ENCODE measurements around the gene GRPEL1. TPM values are rescaled to one million over a fixed set of nuclear protein-coding genes. Genes with fewer than 3 reads are reported as not detected.

The GRPEL1 gene
- total RNA-seq, 1 experiment from 2014 or later, result 74.5 TPM

GRCh38 chr4:7108046-7108625 is 40.3 kb upstream of the GRPEL1 start:
- no peaks in the 10 kb centered on the region for H3K79me2 ChIP-seq (ENCODE audit: low read length)
- BruUV-seq (replicated peaks), result no TSS peak
- H3K9me2 ChIP-seq (replicated peaks; ENCODE audit: low read length), result no peaks in the 10 kb centered on the region
- intact Hi-C loops (cut with micrococcal nuclease), result no loop called here
- no peak overlapping the region for H3K4me3 ChIP-seq (ENCODE audit: low read length)
- H3K27me3 ChIP-seq (ENCODE audit: low read length), result no peaks in the 10 kb centered on the region
- H4K20me1 ChIP-seq (ENCODE audit: low read length), result no peaks in the 10 kb centered on the region
- TF ChIP-seq EZH2 (IDR thresholded peaks at IDR 0.05; ENCODE audit: low read length, unreplicated experiment) (no peak), CTCF (conservative IDR thresholded peaks at IDR 0.05; ENCODE audit: low read depth, low read length) (no peak), EZH2phosphoT487 (IDR thresholded peaks at IDR 0.05; ENCODE audit: borderline replicate concordance, low read length) (no peak)
- no peak overlapping the region for H3K9ac ChIP-seq (ENCODE audit: low read length)
- no peak overlapping the region for H3K4me2 ChIP-seq (ENCODE audit: low read length)
- peaks cover 4% of the 10 kb centered on the region; the same call in 1 of the 2 replicates for H3K4me1 ChIP-seq (ENCODE audit: insufficient read depth, low read length)
- H3K9me3 ChIP-seq (ENCODE audit: low read length), result no peaks in the 10 kb centered on the region
- H2AFZ ChIP-seq (ENCODE audit: low read length), result no peak overlapping the region
- POLR2A ChIA-PET (ENCODE audit: unreplicated experiment), result no interaction called here
- no peak for ATAC-seq
- H3K27ac ChIP-seq (ENCODE audit: low read length), result no peak overlapping the region
- DNase-seq, result no peak
- no peaks in the 10 kb centered on the region for H3F3A ChIP-seq (ENCODE audit: low read length, unreplicated experiment)
- CTCF ChIA-PET, result no interaction called here
- no peaks in the 10 kb centered on the region for H3K36me3 ChIP-seq (ENCODE audit: low read depth, low read length)

GRCh38 chr4:7107166-7107905 is 39.5 kb upstream of the GRPEL1 start:
- no peak for ATAC-seq
- no peaks in the 10 kb centered on the region for H3K9me3 ChIP-seq (ENCODE audit: low read length)
- H3K9ac ChIP-seq (ENCODE audit: low read length), result no peak overlapping the region
- no peaks in the 10 kb centered on the region for H4K20me1 ChIP-seq (ENCODE audit: low read length)
- BruUV-seq (replicated peaks), result no TSS peak
- no peaks in the 10 kb centered on the region for H3K36me3 ChIP-seq (ENCODE audit: low read depth, low read length)
- no peaks in the 10 kb centered on the region for H3F3A ChIP-seq (ENCODE audit: low read length, unreplicated experiment)
- no peak overlapping the region for H2AFZ ChIP-seq (ENCODE audit: low read length)
- intact Hi-C loops (cut with micrococcal nuclease), result no loop called here
- no peak overlapping the region for H3K27ac ChIP-seq (ENCODE audit: low read length)
- H3K79me2 ChIP-seq (ENCODE audit: low read length), result no peaks in the 10 kb centered on the region
- no peak for DNase-seq
- no peak for TF ChIP-seq CTCF (conservative IDR thresholded peaks at IDR 0.05; ENCODE audit: low read depth, low read length)
- no peak for TF ChIP-seq EZH2phosphoT487 (IDR thresholded peaks at IDR 0.05; ENCODE audit: borderline replicate concordance, low read length)
- TF ChIP-seq EZH2 (IDR thresholded peaks at IDR 0.05; ENCODE audit: low read length, unreplicated experiment), result no peak
- no peaks in the 10 kb centered on the region for H3K27me3 ChIP-seq (ENCODE audit: low read length)
- ChIA-PET POLR2A (ENCODE audit: unreplicated experiment) (no interaction called here), CTCF (no interaction called here)
- no peak overlapping the region for H3K4me3 ChIP-seq (ENCODE audit: low read length)
- no peaks in the 10 kb centered on the region for H3K9me2 ChIP-seq (replicated peaks; ENCODE audit: low read length)
- H3K4me2 ChIP-seq (ENCODE audit: low read length), result no peak overlapping the region
- H3K4me1 ChIP-seq (ENCODE audit: insufficient read depth, low read length), result peaks cover 9% of the 10 kb centered on the region; the same call in 1 of the 2 replicates

- H3K4me3 ChIP-seq (ENCODE audit: low read length), result no peak overlapping the region
- no peak overlapping the region for H3K4me2 ChIP-seq (ENCODE audit: low read length)
- TF ChIP-seq EZH2phosphoT487 (IDR thresholded peaks at IDR 0.05; ENCODE audit: borderline replicate concordance, low read length), result no peak
- no peak for TF ChIP-seq CTCF (conservative IDR thresholded peaks at IDR 0.05; ENCODE audit: low read depth, low read length)
- TF ChIP-seq EZH2 (IDR thresholded peaks at IDR 0.05; ENCODE audit: low read length, unreplicated experiment), result no peak
- intact Hi-C loops (cut with micrococcal nuclease), result no loop called here
- H3K36me3 ChIP-seq (ENCODE audit: low read depth, low read length), result no peaks in the 10 kb centered on the region
- H3K9me3 ChIP-seq (ENCODE audit: low read length), result no peaks in the 10 kb centered on the region
- BruUV-seq (replicated peaks), result no TSS peak
- H3K27me3 ChIP-seq (ENCODE audit: low read length), result no peaks in the 10 kb centered on the region
- no peak overlapping the region for H2AFZ ChIP-seq (ENCODE audit: low read length)
- peaks cover 16% of the 10 kb centered on the region; the same call in 1 of the 2 replicates for H3K4me1 ChIP-seq (ENCODE audit: insufficient read depth, low read length)
- H4K20me1 ChIP-seq (ENCODE audit: low read length), result no peaks in the 10 kb centered on the region
- ChIA-PET CTCF (no interaction called here), POLR2A (ENCODE audit: unreplicated experiment) (no interaction called here)
- no peak overlapping the region for H3K9ac ChIP-seq (ENCODE audit: low read length)
- H3K27ac ChIP-seq (ENCODE audit: low read length), result no peak overlapping the region
- H3K79me2 ChIP-seq (ENCODE audit: low read length), result no peaks in the 10 kb centered on the region
- no peaks in the 10 kb centered on the region for H3K9me2 ChIP-seq (replicated peaks; ENCODE audit: low read length)
- no peak for ATAC-seq
- H3F3A ChIP-seq (ENCODE audit: low read length, unreplicated experiment), result no peaks in the 10 kb centered on the region
- no peak for DNase-seq
Observed at GRCh38 chr4:7105276-7105675, 37.4 kb upstream of the GRPEL1 start.
